Measurements from ENCODE around the gene KLHL8.
A peak's percentile ranks its signal among the peaks of the same experiment; 100 is the strongest.
"Not testable (repeated sequence)": the region's sequence is repeated elsewhere in the genome, so short reads cannot be mapped to it uniquely, and the experiment has no call there.

Gene KLHL8

DNA sequence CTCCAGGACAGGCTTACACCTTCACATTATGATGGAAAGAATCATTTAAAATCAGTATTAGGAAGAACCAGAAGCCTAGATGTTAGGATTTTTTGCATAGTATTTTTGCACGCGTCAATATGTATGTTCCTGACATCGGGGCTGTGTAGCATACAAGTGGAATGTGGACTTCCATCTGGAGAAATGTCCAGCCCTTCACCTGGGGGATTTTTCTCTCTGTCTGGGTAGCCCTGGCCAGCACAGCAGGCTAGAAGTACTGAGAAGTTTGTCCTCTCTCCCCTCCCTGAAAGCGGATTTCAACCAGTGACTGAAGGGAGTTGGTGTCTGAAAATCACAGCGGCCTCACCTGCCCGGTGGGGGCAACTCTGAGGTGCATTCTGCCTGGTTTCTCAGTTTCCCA lies 10.4 kb upstream of the KLHL8 start:
- DNase-seq (ENCODE audit: insufficient read length, low spot score) (no peak), FAIRE-seq (no peak)
- TF ChIP-seq POLR2A (IDR thresholded peaks at IDR 0.05; ENCODE audit: low read depth, low read length) (no peak), POU2F2 (IDR thresholded peaks at IDR 0.05; ENCODE audit: low read depth, low read length) (no peak), SPI1 (IDR thresholded peaks at IDR 0.05; ENCODE audit: low read depth, low read length) (no peak), POLR2AphosphoS5 (IDR thresholded peaks at IDR 0.05; ENCODE audit: low read depth, low read length) (no peak), PAX5 (IDR thresholded peaks at IDR 0.05; ENCODE audit: insufficient read depth, low read length, severe bottlenecking) (no peak), TAF1 (IDR thresholded peaks at IDR 0.05; ENCODE audit: low read depth, low read length) (no peak)

DNA sequence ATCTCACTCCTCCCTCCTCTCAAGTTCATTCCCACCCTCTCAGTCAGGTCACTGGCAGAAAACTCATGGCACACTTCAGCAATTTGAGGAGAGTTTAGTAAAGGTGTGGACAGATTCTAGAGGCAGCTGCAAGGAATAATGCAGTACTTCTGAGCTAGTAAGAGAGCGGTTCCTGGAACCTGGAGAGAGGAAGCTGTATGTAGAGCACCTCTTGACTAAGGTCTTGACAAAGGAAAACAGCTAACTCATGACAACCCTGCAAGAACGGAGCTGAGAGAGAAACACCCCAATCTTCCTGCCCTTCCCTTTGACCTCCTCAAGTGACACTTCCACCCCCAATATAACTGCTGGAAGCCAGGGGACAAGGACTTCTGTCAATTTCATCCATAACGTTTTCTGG lies 9.6 kb upstream of the KLHL8 start:
- TF ChIP-seq SPI1 (IDR thresholded peaks at IDR 0.05; ENCODE audit: low read depth, low read length): no peak
- FAIRE-seq: no peak
- no peak for DNase-seq (ENCODE audit: insufficient read length, low spot score)

DNA sequence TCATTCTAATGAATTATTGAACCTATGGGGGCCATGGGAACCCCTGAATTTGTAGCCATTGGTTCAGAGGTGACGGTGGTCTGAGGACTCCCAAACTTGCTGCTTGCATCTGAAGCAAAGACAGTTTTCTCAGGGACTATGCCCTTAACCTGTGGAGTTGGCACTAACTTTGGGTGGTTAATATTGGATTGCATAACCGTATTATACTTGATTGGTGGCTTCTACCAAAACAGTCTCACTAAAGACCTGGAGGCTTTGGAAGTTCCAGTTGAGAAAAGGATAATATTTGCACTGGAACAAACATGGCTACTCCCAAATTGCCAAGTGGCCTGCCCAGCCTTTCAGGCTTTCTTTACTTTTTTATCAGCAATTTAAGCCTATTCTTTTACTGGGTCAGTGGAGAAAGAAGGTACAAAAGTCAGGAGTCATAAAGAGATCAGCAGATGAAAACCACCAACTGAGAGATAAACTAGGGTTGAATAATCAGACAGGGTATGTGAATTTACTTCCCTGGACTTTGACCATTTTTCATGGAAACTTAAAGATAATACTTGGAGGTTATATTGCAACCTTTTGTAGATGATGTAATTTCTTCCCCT lies 7.9 kb upstream of the KLHL8 start:
- FAIRE-seq (no peak), DNase-seq (ENCODE audit: insufficient read length, low spot score) (no peak)
- TF ChIP-seq POLR2AphosphoS5 (IDR thresholded peaks at IDR 0.05; ENCODE audit: low read depth, low read length) (no peak), POLR2A (IDR thresholded peaks at IDR 0.05; ENCODE audit: low read depth, low read length) (no peak)

DNA sequence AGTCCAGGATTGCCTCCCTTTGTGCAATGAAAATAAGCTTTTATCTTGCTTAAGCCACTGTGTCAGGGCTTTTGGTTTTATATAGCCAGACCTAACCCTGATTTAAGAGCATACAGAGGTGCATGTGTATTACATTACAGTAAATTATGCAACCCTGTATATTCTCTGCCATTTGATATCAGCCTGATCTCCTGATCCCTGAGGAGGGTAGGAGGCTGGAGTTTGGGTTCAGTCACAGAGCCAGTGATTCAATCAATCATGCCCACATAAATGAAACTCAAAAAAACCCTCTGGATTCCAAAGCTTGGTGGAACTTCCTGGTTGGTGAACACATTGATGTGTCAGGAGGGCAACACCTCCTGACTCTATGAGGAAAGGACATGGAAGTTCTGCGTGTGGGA lies 7.3 kb upstream of the KLHL8 start:
- no peak for DNase-seq (ENCODE audit: insufficient read length, low spot score)
- FAIRE-seq: no peak
- TF ChIP-seq SPI1 (IDR thresholded peaks at IDR 0.05; ENCODE audit: low read depth, low read length) (no peak), POLR2A (IDR thresholded peaks at IDR 0.05; ENCODE audit: low read depth, low read length) (no peak), POU2F2 (IDR thresholded peaks at IDR 0.05; ENCODE audit: low read depth, low read length) (no peak), TAF1 (IDR thresholded peaks at IDR 0.05; ENCODE audit: low read depth, low read length) (no peak), PAX5 (IDR thresholded peaks at IDR 0.05; ENCODE audit: insufficient read depth, low read length, severe bottlenecking) (no peak), POLR2AphosphoS5 (IDR thresholded peaks at IDR 0.05; ENCODE audit: low read depth, low read length) (no peak)

DNA sequence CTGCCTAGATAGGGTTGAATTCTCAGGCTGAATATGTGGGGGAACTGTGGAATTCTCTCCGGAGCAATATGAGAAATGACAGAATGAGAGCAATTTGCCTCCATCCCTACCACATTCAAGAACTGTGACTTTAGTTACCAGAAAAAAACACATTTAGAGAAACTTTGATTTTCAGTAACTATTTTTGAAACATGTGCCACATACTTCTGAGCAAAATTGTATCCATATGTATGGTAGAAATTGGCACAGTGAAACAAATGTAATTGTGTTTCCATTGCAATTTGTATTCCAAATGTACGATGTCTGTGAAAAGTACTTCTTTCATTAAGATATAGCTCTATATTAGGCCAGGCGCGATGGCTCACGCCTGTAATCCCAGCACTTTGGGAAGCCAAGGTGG lies 5.5 kb upstream of the KLHL8 start:
- no peak for DNase-seq (ENCODE audit: insufficient read length, low spot score)
- TF ChIP-seq POLR2AphosphoS5 (IDR thresholded peaks at IDR 0.05; ENCODE audit: low read depth, low read length): no peak
- no peak for TF ChIP-seq PAX5 (IDR thresholded peaks at IDR 0.05; ENCODE audit: insufficient read depth, low read length, severe bottlenecking)
- no peak for TF ChIP-seq POU2F2 (IDR thresholded peaks at IDR 0.05; ENCODE audit: low read depth, low read length)
- no peak for TF ChIP-seq TAF1 (IDR thresholded peaks at IDR 0.05; ENCODE audit: low read depth, low read length)
- TF ChIP-seq POLR2A (IDR thresholded peaks at IDR 0.05; ENCODE audit: low read depth, low read length): no peak
- no peak for TF ChIP-seq SPI1 (IDR thresholded peaks at IDR 0.05; ENCODE audit: low read depth, low read length)
- FAIRE-seq: peak; percentile 70

DNA sequence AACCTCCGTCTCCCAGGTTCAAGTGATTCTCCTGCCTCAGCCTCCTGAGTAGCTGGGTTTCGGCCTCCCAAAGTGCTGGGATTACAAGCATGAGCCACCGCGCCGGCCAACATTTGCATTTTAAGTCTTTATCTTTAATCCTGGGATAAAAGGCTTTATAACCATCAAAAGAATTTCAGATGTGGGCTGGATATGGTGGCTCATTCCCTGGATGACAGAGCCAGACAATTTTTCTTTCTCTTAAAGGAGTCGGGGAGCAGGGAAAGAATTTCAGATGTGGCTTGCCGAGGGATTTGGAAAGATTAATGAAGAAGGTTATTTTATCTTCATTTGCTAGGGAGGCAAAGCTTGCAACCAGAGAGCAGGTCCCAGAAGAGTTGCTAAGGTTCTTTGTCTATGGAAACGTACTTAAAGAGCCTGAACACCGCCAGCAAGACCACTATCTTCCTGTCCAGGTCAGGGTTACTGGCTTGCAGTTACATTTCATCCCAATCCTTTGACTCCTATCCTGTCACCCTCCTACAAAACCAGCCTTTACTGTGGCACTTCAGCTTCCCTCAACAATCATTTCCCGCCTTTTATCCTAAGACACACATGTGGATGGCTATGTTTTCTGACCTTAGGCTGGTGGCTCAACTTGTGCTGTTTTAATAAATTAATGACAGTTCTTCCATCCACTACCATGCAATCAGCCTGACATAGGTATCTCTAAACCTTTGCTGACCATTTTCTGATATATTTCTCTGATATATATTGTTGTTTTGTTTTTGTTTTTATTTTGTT lies 3.9 kb upstream of the KLHL8 start:
- TF ChIP-seq PAX5 (IDR thresholded peaks at IDR 0.05; ENCODE audit: insufficient read depth, low read length, severe bottlenecking) (no peak), SPI1 (IDR thresholded peaks at IDR 0.05; ENCODE audit: low read depth, low read length) (no peak), POLR2A (IDR thresholded peaks at IDR 0.05; ENCODE audit: low read depth, low read length) (no peak), POLR2AphosphoS5 (IDR thresholded peaks at IDR 0.05; ENCODE audit: low read depth, low read length) (no peak), POU2F2 (IDR thresholded peaks at IDR 0.05; ENCODE audit: low read depth, low read length) (no peak), TAF1 (IDR thresholded peaks at IDR 0.05; ENCODE audit: low read depth, low read length) (no peak)
- no peak for FAIRE-seq
- DNase-seq (ENCODE audit: insufficient read length, low spot score): no peak

DNA sequence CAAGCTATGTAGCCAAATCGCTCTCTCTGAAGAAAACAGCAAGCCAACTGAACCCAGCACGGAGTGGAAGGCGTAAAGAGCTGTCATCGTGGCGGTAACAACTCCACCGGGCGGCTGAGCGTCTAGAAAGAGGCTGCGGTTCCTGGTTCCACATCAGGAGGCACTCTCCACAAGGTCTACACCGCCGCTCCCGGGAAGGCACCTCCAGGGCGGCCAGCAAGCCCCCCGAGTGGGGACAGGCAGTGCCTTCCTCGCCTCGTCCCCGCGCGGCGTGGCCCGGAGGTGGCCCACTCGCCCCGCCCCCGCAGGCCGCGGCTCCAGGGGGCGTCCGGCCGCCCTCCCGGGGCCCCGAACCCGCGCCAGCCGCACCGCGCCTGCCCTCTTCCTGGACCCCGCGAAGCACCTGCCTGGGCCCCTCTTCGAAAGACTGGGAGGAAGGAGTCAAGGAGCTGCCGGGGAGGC lies 755 bp downstream of the KLHL8 start:
- DNase-seq (ENCODE audit: insufficient read length, low spot score) (peak; percentile 43), FAIRE-seq (peak; percentile 86)
- TF ChIP-seq PAX5 (IDR thresholded peaks at IDR 0.05; ENCODE audit: insufficient read depth, low read length, severe bottlenecking) (no peak), POLR2AphosphoS5 (IDR thresholded peaks at IDR 0.05; ENCODE audit: low read depth, low read length) (no peak), POU2F2 (IDR thresholded peaks at IDR 0.05; ENCODE audit: low read depth, low read length) (no peak), SPI1 (IDR thresholded peaks at IDR 0.05; ENCODE audit: low read depth, low read length) (no peak), POLR2A (IDR thresholded peaks at IDR 0.05; ENCODE audit: low read depth, low read length) (no peak)

DNA sequence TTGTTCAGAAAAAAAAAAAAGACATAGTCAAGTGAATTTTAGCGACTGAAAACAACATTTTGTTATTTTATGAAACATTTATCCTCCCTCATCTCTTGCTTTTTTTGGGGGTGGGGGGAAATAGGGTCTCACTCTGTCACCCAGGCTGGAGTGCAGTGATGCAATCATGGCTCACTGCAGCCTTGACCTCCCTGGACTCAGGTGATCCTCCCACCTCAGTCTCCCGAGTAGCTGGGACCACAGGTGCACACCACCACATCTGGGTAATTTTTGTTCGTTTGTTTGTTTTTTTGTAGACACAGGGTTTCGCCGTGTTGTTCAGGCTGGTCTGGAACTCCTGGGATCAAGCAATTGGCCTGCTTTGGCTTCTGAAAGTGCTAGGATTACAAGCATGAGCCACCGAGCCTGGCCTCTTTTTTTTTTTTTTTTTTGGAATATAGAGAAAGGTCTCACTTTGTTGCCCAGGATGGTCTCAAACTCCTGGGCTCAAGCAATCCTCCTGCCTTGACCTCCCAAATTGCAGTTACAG lies 3.1 kb downstream of the KLHL8 start:
- not testable (repeated sequence) for DNase-seq (ENCODE audit: insufficient read length, low spot score); FAIRE-seq

DNA sequence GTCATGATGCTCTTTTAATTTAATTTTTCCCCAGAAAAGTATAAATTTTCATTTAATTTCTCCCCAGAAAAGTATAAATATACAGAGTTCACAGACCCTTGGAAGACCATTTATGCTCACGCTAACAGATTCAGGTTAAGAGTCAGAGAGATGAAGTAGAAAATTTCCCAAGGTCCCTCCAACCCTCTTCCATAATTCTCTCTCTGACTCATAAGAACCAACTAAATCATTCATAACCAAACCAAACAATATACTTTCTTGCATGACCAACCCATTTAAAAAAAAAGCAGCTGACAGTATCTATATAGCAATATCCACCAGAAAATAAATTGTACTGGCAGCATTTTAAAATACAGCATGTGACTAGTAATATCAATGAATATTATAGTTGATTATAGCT lies 3.9 kb downstream of the KLHL8 start:
- no peak for FAIRE-seq
- no peak for TF ChIP-seq TAF1 (IDR thresholded peaks at IDR 0.05; ENCODE audit: low read depth, low read length)
- no peak for TF ChIP-seq POLR2A (IDR thresholded peaks at IDR 0.05; ENCODE audit: low read depth, low read length)
- no peak for TF ChIP-seq PAX5 (IDR thresholded peaks at IDR 0.05; ENCODE audit: insufficient read depth, low read length, severe bottlenecking)
- DNase-seq (ENCODE audit: insufficient read length, low spot score): no peak

DNA sequence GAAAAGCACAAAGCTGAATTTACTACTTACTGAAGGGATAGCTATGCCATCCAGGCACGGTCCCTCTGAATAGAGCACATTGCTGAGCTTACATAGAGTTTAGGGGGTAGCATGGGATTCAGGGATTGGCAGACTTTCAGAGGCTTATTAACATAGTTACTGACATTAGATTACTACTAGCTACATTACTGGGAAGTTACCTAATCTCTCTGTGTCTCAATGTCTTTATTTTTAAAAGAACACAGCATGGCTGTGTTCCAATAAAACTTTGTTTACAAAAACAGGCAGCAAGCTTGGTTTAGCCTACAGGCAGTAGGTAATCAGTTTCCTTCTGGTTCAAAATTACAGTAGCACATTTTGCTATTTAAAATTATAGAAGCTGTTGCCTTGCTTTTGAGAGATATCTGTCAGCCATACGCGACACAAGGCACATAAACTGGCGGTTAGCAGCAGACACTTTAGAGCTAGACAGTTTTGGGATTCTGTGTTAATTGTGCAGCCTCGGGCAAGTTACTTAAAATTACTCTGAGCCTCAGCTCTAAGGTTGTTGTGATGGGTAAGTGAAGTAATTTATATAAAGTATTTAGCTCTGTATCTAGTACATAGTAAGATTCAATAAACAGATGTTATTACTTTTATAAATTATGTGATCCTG lies 6.9 kb downstream of the KLHL8 start:
- TF ChIP-seq TAF1 (IDR thresholded peaks at IDR 0.05; ENCODE audit: low read depth, low read length): no peak
- no peak for TF ChIP-seq POU2F2 (IDR thresholded peaks at IDR 0.05; ENCODE audit: low read depth, low read length)
- no peak for TF ChIP-seq POLR2AphosphoS5 (IDR thresholded peaks at IDR 0.05; ENCODE audit: low read depth, low read length)
- no peak for TF ChIP-seq SPI1 (IDR thresholded peaks at IDR 0.05; ENCODE audit: low read depth, low read length)
- no peak for TF ChIP-seq POLR2A (IDR thresholded peaks at IDR 0.05; ENCODE audit: low read depth, low read length)
- no peak for TF ChIP-seq PAX5 (IDR thresholded peaks at IDR 0.05; ENCODE audit: insufficient read depth, low read length, severe bottlenecking)

More for the DNA sequence above, 6.9 kb downstream of the KLHL8 start:
- DNase-seq (ENCODE audit: insufficient read length, low spot score): no peak
- peak; percentile 76 for FAIRE-seq

Measured in GM12891 (cell line).